ENCODE results near the gene CALCOCO1. TPM values are rescaled to one million over a fixed set of nuclear protein-coding genes. Genes with fewer than 3 reads are reported as not detected.

The CALCOCO1 gene
- total RNA-seq, 1 donor from 2014 or later, result 131 TPM

DNA sequence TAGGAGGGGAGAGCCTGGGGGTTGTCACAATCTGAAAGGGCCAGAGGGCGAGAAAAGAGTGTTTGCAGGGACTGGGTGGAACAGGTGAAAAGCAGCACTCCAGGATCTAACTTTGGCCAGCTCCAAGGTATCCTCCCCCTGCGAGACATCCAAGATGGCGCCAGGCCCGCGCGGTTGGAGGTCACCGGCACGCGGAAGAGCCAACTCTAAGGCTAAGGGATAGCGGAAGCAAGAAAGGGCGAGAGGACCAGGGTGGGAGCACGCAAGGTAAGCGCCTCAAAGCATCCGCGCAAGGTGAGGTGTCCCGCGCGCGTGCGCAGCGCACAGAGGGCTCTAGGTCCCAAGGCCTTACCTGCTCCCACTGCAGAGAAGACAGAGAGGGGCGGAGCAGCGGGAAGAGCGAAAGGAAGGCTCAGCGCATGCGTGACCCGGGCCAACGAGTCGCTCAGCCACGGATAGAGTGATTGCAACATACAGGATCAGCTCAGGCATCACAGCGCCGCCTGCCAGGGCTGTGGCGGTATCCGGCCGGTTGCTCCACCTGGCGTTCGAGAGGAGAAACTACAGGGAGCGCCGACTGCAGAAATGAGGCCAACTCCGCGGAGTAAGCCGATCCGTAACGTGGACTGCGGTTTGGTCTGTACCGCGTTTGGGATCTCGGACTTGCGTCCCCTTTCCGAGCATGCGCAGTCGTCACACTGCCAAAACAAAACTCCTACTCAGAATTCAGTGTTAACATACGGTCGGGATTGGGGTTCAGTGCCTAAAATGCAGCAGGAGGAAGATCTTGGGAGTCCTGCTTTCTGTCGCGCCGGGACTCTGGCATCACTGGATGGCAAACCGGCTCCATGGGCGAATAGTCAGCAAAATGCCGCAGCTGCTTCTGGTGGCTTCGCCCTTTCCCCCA is 51.3 kb downstream of the CALCOCO1 start, which contains the start of gene ATP5MC2:
Gene ATP5MC2, minus strand, starts transcription at position 383 of the 907 bp plus-strand sequence. CDS start 3,469 bp downstream, outside the sequence.
- Histone ChIP-seq H3K36me3 (peaks cover 0 to 22% of the 10 kb centered on the region in 2 donors), H3K27me3 (no peaks in the 10 kb centered on the region), H3K27ac (peak within 1 kb of the TSS; percentile 93), H3K4me1 (peaks cover 43% of the 10 kb centered on the region), H3K9me3 (no peaks in the 10 kb centered on the region), H3K4me3 (peak within 1 kb of the TSS; percentile 69 to 85)
- intact Hi-C loops (cut with DNase I), result loop anchor here (2.0 to 5.0 kb wide), 2 partner anchors 49 to 133 kb away; partner anchors contain the start of gene ATF7
- peak; percentile 92 to 99 for TF ChIP-seq POLR2AphosphoS5 (IDR thresholded peaks at IDR 0.05; ENCODE audit: insufficient read depth in 1 of 2, low read depth in 1 of 2)
- TF ChIP-seq POLR2A (IDR thresholded peaks at IDR 0.05), result peak in 1 of 2 donors; percentile 53
- TF ChIP-seq, protein P1, sequence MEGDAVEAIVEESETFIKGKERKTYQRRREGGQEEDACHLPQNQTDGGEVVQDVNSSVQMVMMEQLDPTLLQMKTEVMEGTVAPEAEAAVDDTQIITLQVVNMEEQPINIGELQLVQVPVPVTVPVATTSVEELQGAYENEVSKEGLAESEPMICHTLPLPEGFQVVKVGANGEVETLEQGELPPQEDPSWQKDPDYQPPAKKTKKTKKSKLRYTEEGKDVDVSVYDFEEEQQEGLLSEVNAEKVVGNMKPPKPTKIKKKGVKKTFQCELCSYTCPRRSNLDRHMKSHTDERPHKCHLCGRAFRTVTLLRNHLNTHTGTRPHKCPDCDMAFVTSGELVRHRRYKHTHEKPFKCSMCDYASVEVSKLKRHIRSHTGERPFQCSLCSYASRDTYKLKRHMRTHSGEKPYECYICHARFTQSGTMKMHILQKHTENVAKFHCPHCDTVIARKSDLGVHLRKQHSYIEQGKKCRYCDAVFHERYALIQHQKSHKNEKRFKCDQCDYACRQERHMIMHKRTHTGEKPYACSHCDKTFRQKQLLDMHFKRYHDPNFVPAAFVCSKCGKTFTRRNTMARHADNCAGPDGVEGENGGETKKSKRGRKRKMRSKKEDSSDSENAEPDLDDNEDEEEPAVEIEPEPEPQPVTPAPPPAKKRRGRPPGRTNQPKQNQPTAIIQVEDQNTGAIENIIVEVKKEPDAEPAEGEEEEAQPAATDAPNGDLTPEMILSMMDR (IDR thresholded peaks at IDR 0.05), result peak; percentile 95 to 100 (median 99)
- DNase-seq (ENCODE audit: extremely low spot score in 2 of 2), result peak; percentile 99

DNA sequence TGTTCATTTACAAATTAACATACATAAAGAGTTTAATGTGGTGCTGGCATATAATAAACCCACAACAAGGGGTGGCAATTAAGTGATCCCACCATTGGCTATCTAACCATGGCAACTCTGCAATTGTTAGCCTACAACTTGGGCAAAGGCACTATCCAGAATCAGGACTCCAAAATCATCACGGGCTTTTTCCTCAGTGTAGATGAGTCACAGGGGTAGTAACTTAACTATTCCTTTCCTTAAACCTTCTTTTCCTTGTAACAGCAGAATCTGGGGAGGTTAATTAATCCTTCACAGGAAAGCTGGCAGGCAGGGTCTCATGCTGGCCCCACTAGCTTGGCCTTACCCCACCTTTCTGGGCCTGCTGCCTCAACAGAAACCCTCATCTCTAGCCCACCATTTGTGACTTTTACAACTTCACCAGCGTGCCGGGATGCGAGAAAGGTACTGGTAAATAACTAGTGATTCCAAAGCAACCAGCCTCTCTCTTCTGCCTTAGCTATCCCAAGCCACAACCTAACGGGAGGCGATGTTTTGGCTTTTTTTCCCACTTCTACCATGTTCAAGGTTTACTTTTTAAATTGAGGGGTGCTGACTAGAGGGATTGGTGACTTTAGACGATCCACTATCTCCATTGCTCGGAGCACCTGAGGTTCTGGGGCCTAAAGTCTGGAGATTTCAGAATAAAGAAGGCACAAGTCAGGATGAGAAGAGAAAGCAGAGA is 52.1 kb downstream of the CALCOCO1 start:
- H3K4me1 ChIP-seq, result peaks cover 43% of the 10 kb centered on the region
- H3K4me3 ChIP-seq, result peak overlapping the region; percentile 69 to 85
- no peaks in the 10 kb centered on the region for H3K27me3 ChIP-seq
- intact Hi-C loops (cut with DNase I), result loop anchor here (5.0 kb wide), 1 partner anchor 48 kb away; the partner anchor contains the start of gene ATF7
- peaks cover 0 to 27% of the 10 kb centered on the region in 2 donors for H3K36me3 ChIP-seq
- no peaks in the 10 kb centered on the region for H3K9me3 ChIP-seq
- TF ChIP-seq POLR2AphosphoS5 (IDR thresholded peaks at IDR 0.05; ENCODE audit: insufficient read depth in 1 of 2, low read depth in 1 of 2) (no peak), POLR2A (IDR thresholded peaks at IDR 0.05) (no peak)
- TF ChIP-seq, protein P1 (IDR thresholded peaks at IDR 0.05), result no peak
- H3K27ac ChIP-seq, result peak overlapping the region; percentile 93
- DNase-seq (ENCODE audit: extremely low spot score in 2 of 2), result no peak

DNA sequence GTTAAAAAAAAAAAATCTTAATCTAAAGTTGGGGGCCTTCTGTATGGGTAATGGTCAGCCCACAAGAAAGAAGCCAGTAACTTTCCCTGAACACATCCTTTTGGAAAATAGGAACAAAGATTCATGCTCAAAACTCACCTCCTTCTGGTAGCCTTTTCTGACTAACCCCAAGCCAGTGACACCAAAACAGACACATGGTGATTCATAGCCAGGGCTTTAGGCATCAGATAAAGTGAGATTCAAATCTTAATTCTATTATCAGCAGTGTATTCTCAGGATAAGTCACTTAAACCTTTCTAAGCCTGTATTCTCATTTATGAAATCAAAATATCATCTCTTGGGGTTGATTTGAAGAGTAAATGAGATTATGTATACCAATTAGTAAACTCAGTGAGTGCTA is 56.3 kb downstream of the CALCOCO1 start:
- Histone ChIP-seq H3K27ac (no peak overlapping the region), H3K4me1 (peaks cover 22% of the 10 kb centered on the region), H3K9me3 (no peaks in the 10 kb centered on the region), H3K27me3 (no peaks in the 10 kb centered on the region), H3K4me3 (no peak overlapping the region), H3K36me3 (peaks cover 0 to 65% of the 10 kb centered on the region in 2 donors)
- TF ChIP-seq POLR2A (IDR thresholded peaks at IDR 0.05) (no peak), POLR2AphosphoS5 (IDR thresholded peaks at IDR 0.05; ENCODE audit: insufficient read depth in 1 of 2, low read depth in 1 of 2) (no peak)
- TF ChIP-seq, protein P1 (IDR thresholded peaks at IDR 0.05), result no peak
- DNase-seq (ENCODE audit: extremely low spot score in 2 of 2), result no peak
- intact Hi-C loops (cut with DNase I), result no loop called here

DNA sequence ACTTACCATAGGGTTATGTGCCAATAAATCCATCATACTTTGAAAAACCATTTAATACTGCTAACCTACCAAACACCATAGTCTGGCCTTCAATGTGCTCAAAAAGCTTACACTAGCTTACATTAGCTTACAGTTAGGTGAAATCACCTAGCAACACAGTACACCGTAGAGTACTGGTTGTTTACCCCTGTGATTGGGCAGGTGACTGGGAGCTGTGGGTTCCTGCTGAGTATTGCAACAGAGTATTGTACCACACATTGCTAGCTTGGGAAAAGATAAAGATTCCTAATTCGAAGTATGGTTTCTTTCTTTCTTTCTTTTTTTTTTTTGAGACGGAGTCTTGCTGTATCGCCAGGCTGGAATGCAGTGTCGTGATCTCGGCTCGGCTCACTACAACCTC is 56.9 kb downstream of the CALCOCO1 start:
- TF ChIP-seq POLR2A (IDR thresholded peaks at IDR 0.05) (no peak), POLR2AphosphoS5 (IDR thresholded peaks at IDR 0.05; ENCODE audit: insufficient read depth in 1 of 2, low read depth in 1 of 2) (no peak)
- TF ChIP-seq, protein P1 (IDR thresholded peaks at IDR 0.05), result no peak
- Histone ChIP-seq H3K4me3 (no peak overlapping the region), H3K27ac (no peak overlapping the region), H3K9me3 (no peaks in the 10 kb centered on the region), H3K4me1 (peaks cover 21% of the 10 kb centered on the region), H3K27me3 (no peaks in the 10 kb centered on the region), H3K36me3 (peaks cover 0 to 70% of the 10 kb centered on the region in 2 donors)
- intact Hi-C loops (cut with DNase I), result no loop called here
- DNase-seq (ENCODE audit: extremely low spot score in 2 of 2), result no peak
